Stimulated activated CD4-positive, alpha-beta T cell treated with anti-CD3 and anti-CD28 coated beads, TNF-alpha, amount 100 ng/mL, for 48 hours (primary cell): ENCODE data around the gene KBTBD12.

Source experiments
- DNase-seq, 3 donors: peaks; one replicate each; pipeline ENCODE4 v3.0.0-alpha.2; 2020; ENCODE audit warnings: low read depth in 3 of 3

Gene KBTBD12

GRCh38 chr3:127953091-127954035 lies 38.3 kb downstream of the KBTBD12 start:
- no peak for DNase-seq

GRCh38 chr3:127954640-127955039 lies 39.6 kb downstream of the KBTBD12 start:
- DNase-seq: no peak

- DNase-seq: no peak
Observed at GRCh38 chr3:127955728-127956127, 40.7 kb downstream of the KBTBD12 start.

- no peak for DNase-seq
Observed at GRCh38 chr3:127959041-127959440, 44.0 kb downstream of the KBTBD12 start.

- no peak for DNase-seq
Observed at GRCh38 chr3:127959873-127960272, 44.8 kb downstream of the KBTBD12 start.

GRCh38 chr3:127960421-127960965 lies 45.5 kb downstream of the KBTBD12 start:
- no peak for DNase-seq

- no peak for DNase-seq
Observed at GRCh38 chr3:127961124-127961523, 46.1 kb downstream of the KBTBD12 start.

- no peak for DNase-seq
Observed at GRCh38 chr3:127961963-127962362, 46.9 kb downstream of the KBTBD12 start.

GRCh38 chr3:127962937-127963336 lies 47.9 kb downstream of the KBTBD12 start:
- DNase-seq: no peak

GRCh38 chr3:127964053-127964452 lies 49.0 kb downstream of the KBTBD12 start:
- no peak for DNase-seq

GRCh38 chr3:127964816-127965215 lies 49.8 kb downstream of the KBTBD12 start:
- no peak for DNase-seq

GRCh38 chr3:127967316-127967715 lies 52.3 kb downstream of the KBTBD12 start:
- no peak for DNase-seq

- DNase-seq: no peak
Observed at GRCh38 chr3:127970966-127971592, 56.0 kb downstream of the KBTBD12 start.

GRCh38 chr3:127974226-127974625 lies 59.2 kb downstream of the KBTBD12 start:
- no peak for DNase-seq

- DNase-seq: no peak
Observed at GRCh38 chr3:127975153-127976029, 60.4 kb downstream of the KBTBD12 start.

- DNase-seq: no peak
Observed at GRCh38 chr3:127978636-127979035, 63.6 kb downstream of the KBTBD12 start.

- DNase-seq: no peak
Observed at GRCh38 chr3:127979473-127979872, 64.4 kb downstream of the KBTBD12 start.

- no peak for DNase-seq
Observed at GRCh38 chr3:127981097-127981496, 66.1 kb downstream of the KBTBD12 start.

GRCh38 chr3:127982155-127982554 lies 67.1 kb downstream of the KBTBD12 start:
- DNase-seq: no peak

GRCh38 chr3:127984241-127984975 lies 69.4 kb downstream of the KBTBD12 start:
- DNase-seq: no peak

GRCh38 chr3:127985216-127985615 lies 70.2 kb downstream of the KBTBD12 start:
- DNase-seq: no peak
